T-helper 2 cell treated with Interferon-gamma antibody and Interleukin-4, amounts not matched to agents 100 ng/mL and 5 ng/mL, for 36 hours (primary cell): ENCODE data around the gene GGT5. TPM values are rescaled to one million over a fixed set of nuclear protein-coding genes. Genes with fewer than 3 reads are reported as not detected.
"Not testable (repeated sequence)": the region's sequence is repeated elsewhere in the genome, so short reads cannot be mapped to it uniquely, and the experiment has no call there.

Experiments used
- intact Hi-C: fragments of 100-400 bp; cut with micrococcal nuclease; formaldehyde crosslinking; loops from one replicate; pipeline ENCODE4 v1.15.1; 2023
- total RNA-seq: library from RNA; stranded (reverse); gene quantifications from 2 replicates; pipeline ENCODE4 v1.2.3, GENCODE V29; 2022

The GGT5 gene
- total RNA-seq, 1 donor from 2014 or later = 0.11 TPM

DNA sequence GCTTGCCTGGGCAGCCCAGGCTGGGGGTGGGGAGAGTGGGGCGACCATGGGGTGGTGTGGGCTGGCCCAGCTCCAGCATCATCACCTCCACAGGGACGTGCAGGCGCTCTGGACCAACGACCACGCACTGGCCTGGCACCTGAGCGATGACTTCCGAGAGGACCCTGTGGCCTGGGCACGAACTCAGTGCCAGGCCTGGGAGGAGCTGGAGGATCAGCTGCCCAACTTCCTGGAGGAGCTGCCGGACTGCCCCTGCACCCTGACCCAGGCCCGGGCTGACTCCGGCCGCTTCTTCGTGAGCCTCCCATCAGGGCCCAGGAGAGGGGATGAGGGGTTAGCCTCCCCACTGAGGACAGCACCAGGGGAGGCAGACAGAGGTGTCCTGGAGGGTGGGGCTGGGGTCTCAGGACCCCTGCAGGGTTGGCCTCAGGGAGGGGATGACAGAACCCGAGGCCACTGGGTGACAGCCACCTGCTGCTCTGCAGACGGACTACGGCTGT lies 59.8 kb downstream of the GGT5 start:
- intact Hi-C loops = no loop called here

GRCh38 chr22:24184057-24184798 lies 60.7 kb downstream of the GGT5 start:
- intact Hi-C loops = no loop called here

DNA sequence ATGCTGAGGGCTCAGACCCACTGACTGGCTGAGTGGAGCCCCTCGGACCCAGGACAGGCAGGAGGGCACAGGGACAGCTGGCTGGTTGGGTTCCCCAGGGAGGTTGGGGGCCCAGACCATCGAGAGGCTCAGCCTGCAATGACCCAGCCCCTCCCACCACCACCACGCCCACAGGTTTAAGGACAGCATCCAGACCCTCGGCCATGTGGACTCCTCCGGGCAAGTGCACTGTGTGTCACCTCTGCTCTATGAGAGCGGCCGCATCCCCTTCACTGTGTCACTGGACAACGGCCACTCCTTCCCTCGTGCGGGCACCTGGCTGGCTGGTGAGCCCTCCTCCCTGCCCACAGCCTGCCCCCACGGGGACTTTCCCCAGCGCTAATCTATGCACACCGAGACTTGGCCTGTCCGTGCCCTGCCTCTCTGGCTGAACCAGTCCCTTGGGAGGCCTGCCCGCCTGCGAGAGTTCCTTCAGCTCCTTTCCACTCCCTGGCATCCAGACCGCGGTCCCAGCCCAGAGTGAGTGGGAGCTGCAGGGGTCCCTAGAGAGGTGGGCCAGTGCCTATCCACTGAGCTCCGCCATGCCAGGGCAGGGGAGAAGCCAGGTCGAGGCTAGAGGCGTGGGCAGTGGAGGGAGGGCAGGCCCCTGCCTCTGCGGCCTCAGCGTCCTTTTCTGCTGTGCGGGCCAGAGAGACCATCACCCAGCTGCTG lies 61.4 kb downstream of the GGT5 start:
- intact Hi-C loops = no loop called here

DNA sequence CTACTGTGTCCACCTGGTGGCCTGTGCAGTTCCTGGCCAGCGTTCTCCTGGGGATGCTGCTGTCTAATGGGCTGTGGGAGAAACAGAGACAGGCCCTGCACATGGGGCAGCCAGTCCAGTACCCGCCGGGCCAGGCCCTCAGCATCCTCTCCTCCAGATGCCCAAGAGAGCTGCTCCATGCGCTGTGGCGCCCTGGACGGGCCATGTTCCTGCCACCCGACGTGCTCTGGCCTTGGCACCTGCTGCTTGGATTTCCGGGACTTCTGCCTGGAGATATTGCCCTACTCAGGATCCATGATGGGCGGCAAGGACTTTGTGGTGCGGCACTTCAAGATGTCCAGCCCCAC lies 62.0 kb downstream of the GGT5 start:
- intact Hi-C loops = not testable (repeated sequence)

DNA sequence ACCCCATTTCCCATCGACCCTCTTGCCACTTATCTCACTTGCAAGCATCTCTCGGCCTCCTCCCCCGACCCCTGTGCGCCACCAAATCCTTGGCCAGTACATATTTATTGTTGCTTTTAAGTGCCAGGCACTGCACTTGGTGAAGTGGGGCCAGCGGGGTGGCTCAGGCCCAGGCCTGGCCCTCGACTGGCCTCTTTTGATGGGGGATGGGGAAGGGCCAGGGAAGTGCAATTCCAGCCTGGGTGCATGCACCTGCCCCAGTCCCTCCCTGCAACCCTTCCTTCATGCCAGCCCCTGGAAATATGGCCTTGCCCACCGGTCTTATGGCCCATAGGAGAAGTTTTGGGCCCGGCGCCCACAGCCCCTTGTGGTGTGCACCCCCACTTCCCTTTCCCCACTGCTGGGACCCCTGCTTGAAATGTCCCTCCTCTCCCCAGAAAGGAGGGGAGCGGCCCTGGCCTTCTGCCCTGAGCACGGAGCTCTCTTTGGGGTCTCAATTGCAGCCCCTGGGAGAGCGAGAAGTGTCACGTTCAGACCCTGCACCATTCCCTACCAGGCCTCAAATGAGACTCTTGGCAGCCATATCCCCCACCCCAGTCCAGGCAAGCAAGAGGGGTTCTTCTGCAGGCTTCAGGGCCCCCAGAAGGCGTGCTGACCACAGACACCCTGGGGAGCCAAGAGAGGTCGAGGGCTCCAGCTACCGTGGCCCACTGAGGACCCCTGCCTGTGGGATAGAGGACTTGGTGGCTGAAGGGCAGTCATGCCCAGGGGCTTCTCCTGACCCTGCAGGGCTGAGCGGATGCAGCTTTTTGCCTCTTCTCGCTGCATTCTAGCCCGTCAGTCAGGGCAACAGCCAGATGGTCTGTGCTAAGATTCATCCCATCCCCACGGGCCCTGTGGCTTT lies 62.6 kb downstream of the GGT5 start:
- intact Hi-C loops = no loop called here

GRCh38 chr22:24181088-24181995 lies 63.5 kb downstream of the GGT5 start, which contains the start of gene SUSD2:
TSS of gene SUSD2 (plus strand) at chr22:24181487. CDS start at chr22:24181520, 33 bp downstream.
- intact Hi-C loops = no loop called here

- intact Hi-C loops = no loop called here
These were observed 64.4 kb downstream of the GGT5 start for GRCh38 chr22:24180316-24181087.

DNA sequence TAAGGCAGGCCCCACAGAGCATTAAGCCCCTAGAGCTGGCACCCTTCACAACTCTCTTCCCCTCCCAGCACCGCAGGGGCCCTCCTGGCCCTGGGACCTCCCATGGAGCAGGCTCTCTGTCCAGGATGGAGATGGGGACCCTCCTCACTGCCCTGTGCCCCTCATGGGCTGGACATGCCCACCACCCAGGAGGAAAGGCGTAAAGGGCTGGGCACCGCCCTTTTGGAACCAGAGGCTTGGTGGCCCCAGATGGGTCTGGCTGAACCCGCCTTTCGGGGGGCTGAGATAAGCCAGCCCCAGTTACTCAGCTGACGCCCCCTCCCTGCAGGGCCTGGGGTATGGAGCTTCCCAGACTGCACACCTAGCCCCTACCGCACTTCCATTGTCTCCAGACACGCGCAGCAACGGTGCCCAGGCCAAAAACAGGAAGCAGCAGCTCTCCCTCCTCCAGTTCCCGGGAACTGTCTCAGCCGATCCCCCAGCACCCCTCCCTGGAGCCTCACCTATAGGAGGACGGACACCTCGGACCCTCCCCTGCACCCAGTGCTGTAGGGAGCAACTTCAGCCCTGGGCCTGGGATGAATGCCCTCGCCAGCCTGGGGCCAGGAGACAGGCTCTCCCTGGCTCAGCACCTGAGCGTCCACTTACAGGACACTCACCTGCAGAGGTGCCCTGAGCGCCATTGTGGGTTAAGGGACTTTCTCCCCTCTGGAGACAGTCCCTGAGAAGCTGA lies 65.2 kb downstream of the GGT5 start:
- intact Hi-C loops = no loop called here

- intact Hi-C loops = no loop called here
These were observed 66.1 kb downstream of the GGT5 start for GRCh38 chr22:24178502-24179440.

DNA sequence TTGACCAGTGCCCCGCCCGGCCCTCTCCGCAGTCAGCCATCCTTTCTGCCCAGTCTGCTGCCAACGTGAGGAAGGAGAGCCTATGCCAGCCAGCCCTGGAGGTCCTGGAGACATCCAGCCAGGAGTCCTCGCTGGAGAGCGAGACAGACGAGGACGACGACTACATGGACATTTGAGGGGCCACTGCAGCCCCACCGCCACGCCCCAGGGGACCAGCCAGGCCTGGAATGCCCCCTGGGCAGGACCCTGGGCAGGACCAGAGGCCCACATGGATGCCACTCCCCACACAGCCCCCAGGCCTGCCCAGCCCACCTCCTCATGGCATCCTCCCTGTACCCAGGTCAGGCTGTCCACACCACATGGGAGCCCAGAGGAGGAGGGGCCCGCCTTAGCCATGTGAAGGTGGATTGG lies 66.9 kb downstream of the GGT5 start:
- intact Hi-C loops = no loop called here

- intact Hi-C loops = no loop called here
These were observed 67.4 kb downstream of the GGT5 start for GRCh38 chr22:24177456-24177855.

DNA sequence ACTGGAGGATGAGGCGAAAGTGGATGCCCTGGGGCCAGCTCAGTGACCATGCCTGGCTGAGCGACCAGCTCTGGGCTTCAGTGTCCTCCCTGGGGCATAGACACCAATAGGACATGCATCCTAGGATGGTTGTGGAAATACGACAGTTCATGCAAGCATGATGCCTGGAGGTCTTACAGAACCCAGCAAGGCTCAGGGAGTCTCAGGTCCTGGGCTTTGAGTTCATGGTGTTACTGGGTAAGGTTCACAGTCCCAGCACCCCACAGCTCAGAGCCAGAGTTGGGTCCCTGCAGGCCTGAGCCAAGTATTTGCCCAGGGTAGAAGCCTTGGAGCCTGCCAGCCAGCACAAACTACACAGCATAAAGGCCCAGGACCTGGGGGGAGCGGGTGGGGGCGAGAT lies 67.8 kb downstream of the GGT5 start:
- intact Hi-C loops = no loop called here

- intact Hi-C loops = no loop called here
These were observed 68.3 kb downstream of the GGT5 start for GRCh38 chr22:24176630-24177029.

DNA sequence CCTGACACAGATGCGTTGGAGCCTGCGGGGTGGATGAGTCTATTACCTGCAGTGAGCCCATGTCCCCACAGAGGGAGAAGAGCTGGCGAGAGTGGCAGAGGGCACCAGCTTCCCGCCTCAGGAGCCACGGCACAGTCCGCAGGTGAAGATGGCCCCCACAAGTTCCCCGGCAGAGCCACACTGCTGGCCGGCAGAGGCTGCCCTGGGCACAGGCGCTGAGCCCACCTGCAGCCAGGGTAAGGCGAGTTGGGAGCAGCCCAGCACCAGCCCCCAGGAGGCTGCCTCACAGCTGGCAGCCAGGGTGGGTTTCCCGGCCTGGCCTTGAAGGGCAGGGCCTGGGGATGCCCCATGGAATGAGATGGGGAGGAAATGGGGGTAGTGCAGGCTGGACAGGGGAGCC lies 68.8 kb downstream of the GGT5 start:
- intact Hi-C loops = no loop called here

- intact Hi-C loops = no loop called here
These were observed 69.6 kb downstream of the GGT5 start for GRCh38 chr22:24175160-24175808.

DNA sequence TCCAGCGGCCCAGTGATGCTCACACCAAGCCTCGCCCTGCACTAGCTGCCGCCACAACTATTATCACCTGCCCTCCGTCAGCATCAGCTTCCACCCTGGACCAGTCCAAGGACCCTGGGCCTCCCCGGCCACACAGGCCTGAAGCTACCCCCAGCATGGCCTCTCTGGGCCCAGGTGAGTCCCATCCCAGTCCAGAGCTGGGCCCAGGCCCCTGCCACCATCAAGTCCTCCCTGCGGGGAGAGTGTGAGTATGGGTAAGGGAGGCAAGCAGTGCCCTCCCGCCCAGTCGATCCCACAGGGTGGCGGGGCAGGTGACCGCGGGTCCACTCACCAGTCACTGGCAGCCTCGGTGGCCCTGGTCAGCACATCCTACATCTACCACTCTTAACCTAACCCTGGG lies 73.1 kb downstream of the GGT5 start:
- intact Hi-C loops = no loop called here

- intact Hi-C loops = no loop called here
These were observed 74.2 kb downstream of the GGT5 start for GRCh38 chr22:24170632-24171031.

GRCh38 chr22:24170188-24170587 lies 74.7 kb downstream of the GGT5 start:
- intact Hi-C loops = no loop called here
